ENCODE measurements around the gene SLC25A44. TPM values are rescaled to one million over a fixed set of nuclear protein-coding genes. Genes with fewer than 3 reads are reported as not detected.

The SLC25A44 gene
- total RNA-seq, 1 donor from 2014 or later, result 20.4 TPM

DNA sequence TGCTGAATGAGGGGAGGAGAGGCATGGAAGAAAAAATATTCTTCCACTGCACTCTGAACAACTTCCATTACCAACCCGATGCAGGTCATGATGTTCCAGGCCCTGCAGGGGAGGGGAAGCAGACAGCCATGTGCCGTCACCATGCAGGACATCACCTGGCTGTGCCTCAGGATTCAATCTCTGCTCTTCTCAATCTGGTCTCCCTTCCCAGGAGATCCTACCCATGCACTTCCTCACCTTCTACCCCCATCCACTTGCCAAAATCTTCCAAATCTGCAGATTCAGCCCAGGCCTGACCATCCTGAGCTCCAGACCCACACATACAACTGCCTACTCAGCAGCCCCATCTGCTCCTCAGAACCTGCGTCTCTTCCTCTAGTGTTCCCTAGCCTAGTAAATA is 59.7 kb downstream of the SLC25A44 start:
- no peaks in the 10 kb centered on the region for H3K9me3 Mint-ChIP-seq (ENCODE audit: low read depth)
- H3K27ac Mint-ChIP-seq, result no peak overlapping the region
- peaks cover 28% of the 10 kb centered on the region for H3K36me3 Mint-ChIP-seq (ENCODE audit: insufficient read depth)
- H3K27me3 Mint-ChIP-seq, result no peaks in the 10 kb centered on the region
- no peak for DNase-seq (ENCODE audit: low spot score, unreplicated experiment)
- TF ChIP-seq, protein P1, sequence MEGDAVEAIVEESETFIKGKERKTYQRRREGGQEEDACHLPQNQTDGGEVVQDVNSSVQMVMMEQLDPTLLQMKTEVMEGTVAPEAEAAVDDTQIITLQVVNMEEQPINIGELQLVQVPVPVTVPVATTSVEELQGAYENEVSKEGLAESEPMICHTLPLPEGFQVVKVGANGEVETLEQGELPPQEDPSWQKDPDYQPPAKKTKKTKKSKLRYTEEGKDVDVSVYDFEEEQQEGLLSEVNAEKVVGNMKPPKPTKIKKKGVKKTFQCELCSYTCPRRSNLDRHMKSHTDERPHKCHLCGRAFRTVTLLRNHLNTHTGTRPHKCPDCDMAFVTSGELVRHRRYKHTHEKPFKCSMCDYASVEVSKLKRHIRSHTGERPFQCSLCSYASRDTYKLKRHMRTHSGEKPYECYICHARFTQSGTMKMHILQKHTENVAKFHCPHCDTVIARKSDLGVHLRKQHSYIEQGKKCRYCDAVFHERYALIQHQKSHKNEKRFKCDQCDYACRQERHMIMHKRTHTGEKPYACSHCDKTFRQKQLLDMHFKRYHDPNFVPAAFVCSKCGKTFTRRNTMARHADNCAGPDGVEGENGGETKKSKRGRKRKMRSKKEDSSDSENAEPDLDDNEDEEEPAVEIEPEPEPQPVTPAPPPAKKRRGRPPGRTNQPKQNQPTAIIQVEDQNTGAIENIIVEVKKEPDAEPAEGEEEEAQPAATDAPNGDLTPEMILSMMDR (IDR thresholded peaks at IDR 0.05; ENCODE audit: unreplicated experiment), result no peak
- no peaks in the 10 kb centered on the region for H3K4me1 Mint-ChIP-seq (ENCODE audit: low read depth)
- H3K4me3 Mint-ChIP-seq (ENCODE audit: low read depth), result no peak overlapping the region

DNA sequence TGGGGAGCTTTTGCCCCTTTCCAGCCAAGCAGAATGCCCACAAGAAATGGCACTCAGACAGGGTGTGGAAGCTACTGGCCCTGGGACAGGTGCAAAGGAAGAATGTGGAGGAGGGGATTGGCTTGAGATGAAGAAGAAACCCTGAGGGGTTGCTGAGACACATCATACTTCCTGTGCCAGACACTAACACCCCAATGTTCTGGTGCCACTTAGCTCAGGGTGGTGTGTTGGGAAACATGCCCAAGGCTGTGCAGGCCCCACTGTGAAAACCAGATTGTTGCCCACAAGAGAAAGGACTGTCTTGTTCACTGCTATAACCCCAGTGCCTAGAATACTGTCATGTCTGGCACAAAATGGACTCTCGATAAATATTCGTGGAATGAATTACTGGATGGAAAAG is 63.8 kb downstream of the SLC25A44 start:
- peak overlapping the region; percentile 13 for H3K27ac Mint-ChIP-seq
- no peak overlapping the region for H3K4me3 Mint-ChIP-seq (ENCODE audit: low read depth)
- H3K36me3 Mint-ChIP-seq (ENCODE audit: insufficient read depth), result peaks cover 37% of the 10 kb centered on the region
- no peaks in the 10 kb centered on the region for H3K27me3 Mint-ChIP-seq
- H3K4me1 Mint-ChIP-seq (ENCODE audit: low read depth), result no peaks in the 10 kb centered on the region
- no peak for DNase-seq (ENCODE audit: low spot score, unreplicated experiment)
- H3K9me3 Mint-ChIP-seq (ENCODE audit: low read depth), result no peaks in the 10 kb centered on the region
- TF ChIP-seq, protein P1 (IDR thresholded peaks at IDR 0.05; ENCODE audit: unreplicated experiment), result no peak

DNA sequence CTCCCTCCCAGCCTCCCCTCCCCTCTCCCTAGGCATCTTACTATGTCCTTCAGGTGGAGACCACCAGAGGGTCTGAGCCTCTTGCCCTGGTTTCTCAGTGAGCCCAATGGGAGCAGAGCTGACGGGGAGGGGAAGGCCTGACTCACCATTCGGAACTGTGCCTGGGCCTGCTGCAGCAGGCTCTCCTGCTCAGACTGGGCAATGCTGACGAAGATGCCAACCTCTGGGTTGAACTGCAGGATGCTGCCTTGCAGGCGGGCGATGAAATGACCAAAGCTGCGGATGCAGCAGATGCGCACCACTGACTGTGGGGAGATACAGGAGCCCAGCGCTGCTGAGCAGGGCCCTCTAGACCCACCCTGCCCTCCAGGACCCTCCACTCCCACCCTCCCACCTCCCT is 65.0 kb downstream of the SLC25A44 start:
- Mint-ChIP-seq H3K9me3 (ENCODE audit: low read depth) (no peaks in the 10 kb centered on the region), H3K4me3 (ENCODE audit: low read depth) (no peak overlapping the region), H3K36me3 (ENCODE audit: insufficient read depth) (peaks cover 34% of the 10 kb centered on the region), H3K27me3 (no peaks in the 10 kb centered on the region), H3K4me1 (ENCODE audit: low read depth) (no peaks in the 10 kb centered on the region), H3K27ac (no peak overlapping the region)
- DNase-seq (ENCODE audit: low spot score, unreplicated experiment), result no peak
- TF ChIP-seq, protein P1 (IDR thresholded peaks at IDR 0.05; ENCODE audit: unreplicated experiment), result no peak

GRCh38 chr1:156259805-156260204 is 65.9 kb downstream of the SLC25A44 start:
- DNase-seq (ENCODE audit: low spot score, unreplicated experiment), result no peak
- Mint-ChIP-seq H3K4me3 (ENCODE audit: low read depth) (no peak overlapping the region), H3K4me1 (ENCODE audit: low read depth) (no peaks in the 10 kb centered on the region), H3K27ac (no peak overlapping the region), H3K36me3 (ENCODE audit: insufficient read depth) (peaks cover 34% of the 10 kb centered on the region), H3K27me3 (no peaks in the 10 kb centered on the region), H3K9me3 (ENCODE audit: low read depth) (no peaks in the 10 kb centered on the region)
- TF ChIP-seq, protein P1 (IDR thresholded peaks at IDR 0.05; ENCODE audit: unreplicated experiment), result no peak

GRCh38 chr1:156260896-156261295 is 67.0 kb downstream of the SLC25A44 start:
- no peaks in the 10 kb centered on the region for H3K4me1 Mint-ChIP-seq (ENCODE audit: low read depth)
- no peaks in the 10 kb centered on the region for H3K9me3 Mint-ChIP-seq (ENCODE audit: low read depth)
- no peak overlapping the region for H3K4me3 Mint-ChIP-seq (ENCODE audit: low read depth)
- no peaks in the 10 kb centered on the region for H3K27me3 Mint-ChIP-seq
- no peak for DNase-seq (ENCODE audit: low spot score, unreplicated experiment)
- H3K27ac Mint-ChIP-seq, result peak overlapping the region; percentile 5
- TF ChIP-seq, protein P1 (IDR thresholded peaks at IDR 0.05; ENCODE audit: unreplicated experiment), result no peak
- peaks cover 39% of the 10 kb centered on the region for H3K36me3 Mint-ChIP-seq (ENCODE audit: insufficient read depth)

Other genes starting within 250 kb of the SLC25A44 start
- gene ARHGEF2, start 215.6 kb upstream of the SLC25A44 start, total RNA-seq, result 103 and 111 TPM in 2 replicates
- 299 and 301 TPM in 2 replicates for gene SSR2, start 173.2 kb upstream of the SLC25A44 start, total RNA-seq
- 94.2 and 97.8 TPM in 2 replicates for gene UBQLN4, start 140.3 kb upstream of the SLC25A44 start, total RNA-seq
- gene LAMTOR2, start 139.3 kb upstream of the SLC25A44 start, total RNA-seq, result 61.0 and 63.0 TPM in 2 replicates
- gene RAB25, start 132.9 kb upstream of the SLC25A44 start, total RNA-seq, result 93.8 and 99.1 TPM in 2 replicates
- gene MEX3A, start 111.6 kb upstream of the SLC25A44 start, total RNA-seq, result 112 and 113 TPM in 2 replicates
- 83.5 and 92.7 TPM in 2 replicates for gene LMNA, start 79.4 kb upstream of the SLC25A44 start, total RNA-seq
- 2.1 and 3.7 TPM in 2 replicates for gene SEMA4A, start 40.5 kb upstream of the SLC25A44 start, total RNA-seq
- 77.7 and 80.9 TPM in 2 replicates for gene PMF1, start 18.9 kb downstream of the SLC25A44 start, total RNA-seq
- gene BGLAP, start 48.1 kb downstream of the SLC25A44 start, total RNA-seq, result 4.8 and 5.8 TPM in 2 replicates
- 21.5 and 22.3 TPM in 2 replicates for gene PAQR6, start 54.0 kb downstream of the SLC25A44 start, total RNA-seq
- 114 TPM in 2 replicates for gene SMG5, start 88.7 kb downstream of the SLC25A44 start, total RNA-seq
- 5.1 and 5.9 TPM in 2 replicates for gene TMEM79, start 90.2 kb downstream of the SLC25A44 start, total RNA-seq
- 57.1 and 59.3 TPM in 2 replicates for gene GLMP, start 101.6 kb downstream of the SLC25A44 start, total RNA-seq
- 0.46 TPM in 1 of 2 replicates, not detected in the other for gene VHLL, start 105.2 kb downstream of the SLC25A44 start, total RNA-seq
- gene CCT3, start 144.2 kb downstream of the SLC25A44 start, total RNA-seq, result 260 and 270 TPM in 2 replicates
- 0.65 and 0.95 TPM in 2 replicates for gene TSACC, start 144.4 kb downstream of the SLC25A44 start, total RNA-seq
- 0.36 and 0.71 TPM in 2 replicates for gene RHBG, start 175.1 kb downstream of the SLC25A44 start, total RNA-seq

All from progenitor cell of endocrine pancreas (in vitro differentiated cells).